ENCODE results near the gene POGK.

The POGK gene

GRCh38 chr1:166840309-166841274 lies 1.3 kb downstream of the POGK start:
- peak overlapping the region; percentile 87 for H3K27ac Mint-ChIP-seq
- no peaks in the 10 kb centered on the region for H3K9me3 Mint-ChIP-seq
- H3K27me3 Mint-ChIP-seq = no peaks in the 10 kb centered on the region
- H3K4me3 Mint-ChIP-seq = peak overlapping the region; percentile 88
- peaks cover 63% of the 10 kb centered on the region for H3K36me3 Mint-ChIP-seq (ENCODE audit: low read depth)
- H3K4me1 Mint-ChIP-seq (ENCODE audit: low read depth) = peaks cover 70% of the 10 kb centered on the region
- DNase-seq = no peak

- no peaks in the 10 kb centered on the region for H3K9me3 Mint-ChIP-seq
- peak overlapping the region; percentile 82 for H3K27ac Mint-ChIP-seq
- H3K27me3 Mint-ChIP-seq = no peaks in the 10 kb centered on the region
- H3K4me1 Mint-ChIP-seq (ENCODE audit: low read depth) = peaks cover 81% of the 10 kb centered on the region
- peaks cover 90% of the 10 kb centered on the region for H3K36me3 Mint-ChIP-seq (ENCODE audit: low read depth)
- DNase-seq = no peak
- no peak overlapping the region for H3K4me3 Mint-ChIP-seq
These were observed 4.0 kb downstream of the POGK start for GRCh38 chr1:166843322-166843721.

- no peak for DNase-seq
- H3K4me3 Mint-ChIP-seq = no peak overlapping the region
- H3K9me3 Mint-ChIP-seq = no peaks in the 10 kb centered on the region
- no peaks in the 10 kb centered on the region for H3K27me3 Mint-ChIP-seq
- H3K27ac Mint-ChIP-seq = peak overlapping the region; percentile 82
- peaks cover 81% of the 10 kb centered on the region for H3K4me1 Mint-ChIP-seq (ENCODE audit: low read depth)
- peaks cover 92% of the 10 kb centered on the region for H3K36me3 Mint-ChIP-seq (ENCODE audit: low read depth)
These were observed 4.7 kb downstream of the POGK start for GRCh38 chr1:166843769-166844596.

GRCh38 chr1:166844791-166845190 lies 5.5 kb downstream of the POGK start:
- no peaks in the 10 kb centered on the region for H3K9me3 Mint-ChIP-seq
- H3K36me3 Mint-ChIP-seq (ENCODE audit: low read depth) = peaks cover 99% of the 10 kb centered on the region
- peaks cover 84% of the 10 kb centered on the region for H3K4me1 Mint-ChIP-seq (ENCODE audit: low read depth)
- no peak overlapping the region for H3K4me3 Mint-ChIP-seq
- H3K27ac Mint-ChIP-seq = peak overlapping the region; percentile 82
- no peak for DNase-seq
- no peaks in the 10 kb centered on the region for H3K27me3 Mint-ChIP-seq

- Mint-ChIP-seq H3K4me1 (ENCODE audit: low read depth) (peaks cover 86% of the 10 kb centered on the region), H3K9me3 (no peaks in the 10 kb centered on the region), H3K36me3 (ENCODE audit: low read depth) (peaks cover 100% of the 10 kb centered on the region), H3K27me3 (no peaks in the 10 kb centered on the region), H3K27ac (peak overlapping the region; percentile 87), H3K4me3 (no peak overlapping the region)
- DNase-seq = no peak
These were observed 8.9 kb downstream of the POGK start for GRCh38 chr1:166848193-166848592.

- Mint-ChIP-seq H3K36me3 (ENCODE audit: low read depth) (peaks cover 100% of the 10 kb centered on the region), H3K27me3 (no peaks in the 10 kb centered on the region), H3K4me3 (no peak overlapping the region), H3K4me1 (ENCODE audit: low read depth) (peaks cover 85% of the 10 kb centered on the region), H3K27ac (no peak overlapping the region), H3K9me3 (no peaks in the 10 kb centered on the region)
- no peak for DNase-seq
These were observed 9.9 kb downstream of the POGK start for GRCh38 chr1:166849135-166849534.

- DNase-seq = no peak
- H3K4me3 Mint-ChIP-seq = no peak overlapping the region
- no peaks in the 10 kb centered on the region for H3K27me3 Mint-ChIP-seq
- peaks cover 61% of the 10 kb centered on the region for H3K4me1 Mint-ChIP-seq (ENCODE audit: low read depth)
- peak overlapping the region; percentile 79 for H3K27ac Mint-ChIP-seq
- H3K36me3 Mint-ChIP-seq (ENCODE audit: low read depth) = peaks cover 100% of the 10 kb centered on the region
- H3K9me3 Mint-ChIP-seq = no peaks in the 10 kb centered on the region
These were observed 13.6 kb downstream of the POGK start for GRCh38 chr1:166852918-166853317.

- H3K27ac Mint-ChIP-seq = peak overlapping the region; percentile 75
- no peaks in the 10 kb centered on the region for H3K27me3 Mint-ChIP-seq
- no peaks in the 10 kb centered on the region for H3K9me3 Mint-ChIP-seq
- H3K4me3 Mint-ChIP-seq = no peak overlapping the region
- H3K36me3 Mint-ChIP-seq (ENCODE audit: low read depth) = peaks cover 98% of the 10 kb centered on the region
- no peak for DNase-seq
- peaks cover 42% of the 10 kb centered on the region for H3K4me1 Mint-ChIP-seq (ENCODE audit: low read depth)
These were observed 16.3 kb downstream of the POGK start for GRCh38 chr1:166855558-166855957.

GRCh38 chr1:166857995-166858394 lies 18.7 kb downstream of the POGK start:
- Mint-ChIP-seq H3K4me1 (ENCODE audit: low read depth) (peaks cover 26% of the 10 kb centered on the region), H3K27ac (peak overlapping the region; percentile 69), H3K27me3 (no peaks in the 10 kb centered on the region), H3K36me3 (ENCODE audit: low read depth) (peaks cover 98% of the 10 kb centered on the region), H3K9me3 (no peaks in the 10 kb centered on the region), H3K4me3 (no peak overlapping the region)
- DNase-seq = no peak

GRCh38 chr1:166858726-166859419 lies 19.6 kb downstream of the POGK start:
- no peak overlapping the region for H3K4me3 Mint-ChIP-seq
- peaks cover 19% of the 10 kb centered on the region for H3K4me1 Mint-ChIP-seq (ENCODE audit: low read depth)
- DNase-seq = no peak
- peaks cover 98% of the 10 kb centered on the region for H3K36me3 Mint-ChIP-seq (ENCODE audit: low read depth)
- H3K9me3 Mint-ChIP-seq = no peaks in the 10 kb centered on the region
- H3K27ac Mint-ChIP-seq = peak overlapping the region; percentile 47
- H3K27me3 Mint-ChIP-seq = no peaks in the 10 kb centered on the region

GRCh38 chr1:166859597-166859996 lies 20.3 kb downstream of the POGK start:
- Mint-ChIP-seq H3K27me3 (no peaks in the 10 kb centered on the region), H3K27ac (peak overlapping the region; percentile 9), H3K4me3 (no peak overlapping the region), H3K4me1 (ENCODE audit: low read depth) (peaks cover 15% of the 10 kb centered on the region), H3K36me3 (ENCODE audit: low read depth) (peaks cover 98% of the 10 kb centered on the region), H3K9me3 (no peaks in the 10 kb centered on the region)
- DNase-seq = no peak

- no peak overlapping the region for H3K4me3 Mint-ChIP-seq
- peaks cover 33% of the 10 kb centered on the region for H3K4me1 Mint-ChIP-seq (ENCODE audit: low read depth)
- peaks cover 87% of the 10 kb centered on the region for H3K36me3 Mint-ChIP-seq (ENCODE audit: low read depth)
- H3K27me3 Mint-ChIP-seq = no peaks in the 10 kb centered on the region
- H3K9me3 Mint-ChIP-seq = no peaks in the 10 kb centered on the region
- no peak overlapping the region for H3K27ac Mint-ChIP-seq
- no peak for DNase-seq
These were observed 26.7 kb downstream of the POGK start for GRCh38 chr1:166865926-166866325.

- Mint-ChIP-seq H3K27me3 (no peaks in the 10 kb centered on the region), H3K36me3 (ENCODE audit: low read depth) (peaks cover 78% of the 10 kb centered on the region), H3K9me3 (no peaks in the 10 kb centered on the region), H3K4me3 (no peak overlapping the region), H3K27ac (peak overlapping the region; percentile 0), H3K4me1 (ENCODE audit: low read depth) (peaks cover 51% of the 10 kb centered on the region)
- no peak for DNase-seq
These were observed 29.4 kb downstream of the POGK start for GRCh38 chr1:166868639-166869038.

- Mint-ChIP-seq H3K27me3 (no peaks in the 10 kb centered on the region), H3K9me3 (no peaks in the 10 kb centered on the region), H3K27ac (peak overlapping the region; percentile 56), H3K36me3 (ENCODE audit: low read depth) (peaks cover 73% of the 10 kb centered on the region), H3K4me1 (ENCODE audit: low read depth) (peaks cover 56% of the 10 kb centered on the region), H3K4me3 (no peak overlapping the region)
- no peak for DNase-seq
These were observed 30.2 kb downstream of the POGK start for GRCh38 chr1:166869318-166870099.

Data from activated T-cell treated with anti-CD3 and anti-CD28 coated beads, Interleukin-2, amount 50 U/mL, for 24 hours (primary cell).